Suprapubic skin (tissue), 4 donors: Measurements from ENCODE around the gene DNMBP. TPM values are rescaled to one million over a fixed set of nuclear protein-coding genes. Genes with fewer than 3 reads are reported as not detected.
A peak's percentile ranks its signal among the peaks of the same experiment; 100 is the strongest.
"Not testable (repeated sequence)": the region's sequence is repeated elsewhere in the genome, so short reads cannot be mapped to it uniquely, and the experiment has no call there.

Experiments
- DNase-seq, 2 donors: peaks; one replicate each; pipeline ENCODE4 v3.0.0-alpha.2; 2019; ENCODE audit warnings: low spot score in 2 of 2
- H3K27ac ChIP-seq: fragments of 200-600 bp; sonication (generic); one replicate; pipeline ENCODE4 v1.5.1; 2019
- H3K27me3 ChIP-seq: fragments of 200-600 bp; sonication (generic); one replicate; pipeline ENCODE4 v1.5.1; 2019
- H3K36me3 ChIP-seq: fragments of 200-600 bp; sonication (generic); one replicate; pipeline ENCODE4 v1.5.1; 2019
- H3K4me1 ChIP-seq: fragments of 200-600 bp; sonication (generic); one replicate; pipeline ENCODE4 v1.5.1; 2019
- H3K4me3 ChIP-seq: fragments of 200-600 bp; sonication (generic); one replicate; pipeline ENCODE4 v1.5.1; 2019; ENCODE audit warnings: mild to moderate bottlenecking
- H3K9me3 ChIP-seq: fragments of 200-600 bp; sonication (generic); one replicate; pipeline ENCODE4 v1.5.1; 2019
- EP300 ChIP-seq: sonication (generic); formaldehyde crosslinking; IDR thresholded peaks from one replicate; pipeline ENCODE4 v1.6.1; 2017; ENCODE audit warnings: antibody characterized with exemption
- POLR2A ChIP-seq, 2 donors: fragments of 450-650 bp; IDR thresholded peaks; one replicate each; pipeline ENCODE4 v1.6.1; 2017; ENCODE audit warnings: antibody characterized with exemption in 2 of 2, mild to moderate bottlenecking in 2 of 2, moderate library complexity in 2 of 2
- POLR2AphosphoS5 ChIP-seq, 3 donors: sonication (generic); formaldehyde crosslinking; IDR thresholded peaks; one replicate each; pipeline ENCODE4 v1.6.1; 2017; ENCODE audit warnings: antibody characterized with exemption in 3 of 3
- WGBS: methylation state at CpG from one replicate; pipeline ENCODE4 v1.1.5; 2018; 5-methylcytosine and 5-hydroxymethylcytosine counted together
- total RNA-seq, 4 donors: library from RNA; depleted of rRNA; stranded (reverse); fragments of >200 nt; gene quantifications; one replicate each; pipeline ENCODE4 v1.1.0, GENCODE V29; 2016
- TF ChIP-seq, protein P1 (sequence below), 2 donors: fragments of 200-600 bp in 1 of 2; fragments of 450-650 bp in 1 of 2; sonication (generic) in 1 of 2; IDR thresholded peaks; one replicate each; pipeline ENCODE4 v1.5.1; 2016 to 2019; ENCODE audit warnings: antibody characterized with exemption in 2 of 2, mild to moderate bottlenecking in 1 of 2, moderate library complexity in 1 of 2

The DNMBP gene
- total RNA-seq, 4 donors from 2014 or later = 43.4 to 89.6 (median 52.3) TPM

DNA sequence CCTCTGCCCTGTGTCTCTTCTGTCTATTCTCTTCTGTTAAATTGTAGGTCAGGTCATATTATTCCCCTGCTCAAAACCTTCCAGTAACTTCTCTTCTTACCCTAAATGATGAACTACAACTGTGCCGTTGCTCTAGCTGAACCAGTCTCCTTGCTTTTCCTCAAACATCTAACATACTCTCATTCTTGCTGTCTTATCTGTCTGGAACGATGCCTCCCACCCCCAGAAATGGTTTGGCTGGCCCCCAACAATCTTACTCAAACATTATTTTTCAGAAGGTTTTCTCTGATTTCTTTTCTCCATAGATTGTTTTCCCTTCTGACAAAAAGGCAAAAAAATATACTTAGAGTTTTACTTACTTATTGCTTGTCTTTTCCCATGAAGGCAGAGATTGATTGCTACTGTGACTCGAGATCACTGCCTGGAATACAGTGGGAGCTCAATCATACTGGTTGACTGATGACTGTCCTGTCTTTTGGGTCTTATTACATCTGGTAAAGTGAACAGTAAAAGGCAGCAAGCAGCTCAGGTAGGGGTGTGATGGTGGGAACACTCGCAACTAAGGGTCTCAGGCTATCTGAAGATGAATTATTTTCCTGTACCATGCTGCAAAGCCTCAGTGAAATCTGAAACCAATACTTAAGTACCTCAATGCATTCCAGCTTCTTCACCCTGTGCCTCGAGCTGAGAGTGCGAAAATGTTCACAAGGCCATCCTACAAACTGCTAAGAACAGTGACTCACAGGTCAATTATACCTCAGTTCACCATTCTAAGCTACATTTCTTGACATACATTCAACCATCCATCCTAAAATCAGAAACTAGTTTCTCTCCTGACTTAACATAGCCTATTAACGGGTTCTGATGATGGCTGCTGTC, 67.6 kb downstream of the DNMBP start:
- H3K9me3 ChIP-seq = no peaks in the 10 kb centered on the region
- peaks cover 29% of the 10 kb centered on the region for H3K4me1 ChIP-seq
- peaks cover 5% of the 10 kb centered on the region for H3K36me3 ChIP-seq
- DNase-seq = no peak
- 74% methylated on average over 7 of the region's 7 CpGs for WGBS
- no peak overlapping the region for H3K27ac ChIP-seq
- H3K4me3 ChIP-seq = no peak overlapping the region
- no peaks in the 10 kb centered on the region for H3K27me3 ChIP-seq
- TF ChIP-seq POLR2A (IDR thresholded peaks at IDR 0.05) (no peak), EP300 (no peak), POLR2AphosphoS5 (IDR thresholded peaks at IDR 0.05) (no peak)
- TF ChIP-seq, protein P1, sequence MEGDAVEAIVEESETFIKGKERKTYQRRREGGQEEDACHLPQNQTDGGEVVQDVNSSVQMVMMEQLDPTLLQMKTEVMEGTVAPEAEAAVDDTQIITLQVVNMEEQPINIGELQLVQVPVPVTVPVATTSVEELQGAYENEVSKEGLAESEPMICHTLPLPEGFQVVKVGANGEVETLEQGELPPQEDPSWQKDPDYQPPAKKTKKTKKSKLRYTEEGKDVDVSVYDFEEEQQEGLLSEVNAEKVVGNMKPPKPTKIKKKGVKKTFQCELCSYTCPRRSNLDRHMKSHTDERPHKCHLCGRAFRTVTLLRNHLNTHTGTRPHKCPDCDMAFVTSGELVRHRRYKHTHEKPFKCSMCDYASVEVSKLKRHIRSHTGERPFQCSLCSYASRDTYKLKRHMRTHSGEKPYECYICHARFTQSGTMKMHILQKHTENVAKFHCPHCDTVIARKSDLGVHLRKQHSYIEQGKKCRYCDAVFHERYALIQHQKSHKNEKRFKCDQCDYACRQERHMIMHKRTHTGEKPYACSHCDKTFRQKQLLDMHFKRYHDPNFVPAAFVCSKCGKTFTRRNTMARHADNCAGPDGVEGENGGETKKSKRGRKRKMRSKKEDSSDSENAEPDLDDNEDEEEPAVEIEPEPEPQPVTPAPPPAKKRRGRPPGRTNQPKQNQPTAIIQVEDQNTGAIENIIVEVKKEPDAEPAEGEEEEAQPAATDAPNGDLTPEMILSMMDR (IDR thresholded peaks at IDR 0.05) = no peak

DNA sequence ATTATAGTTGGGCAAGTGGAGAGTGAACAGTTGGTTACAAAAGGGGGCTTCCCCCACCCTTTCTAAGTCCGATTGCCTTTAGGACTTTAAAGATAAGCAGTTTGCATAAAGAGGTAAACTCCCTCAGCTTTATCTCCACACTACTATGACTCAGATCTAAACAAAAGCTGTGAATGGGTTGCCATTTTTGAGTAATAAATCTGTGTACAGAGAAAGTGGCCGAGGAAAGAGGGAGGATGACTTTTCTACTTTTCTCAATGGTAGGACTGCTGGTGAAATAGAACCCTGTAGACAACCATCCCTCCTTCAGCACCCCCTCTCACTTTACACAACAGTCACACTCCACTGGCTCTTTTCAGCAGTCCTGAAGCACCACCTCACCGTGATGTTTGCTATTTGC, 71.2 kb downstream of the DNMBP start:
- H3K27me3 ChIP-seq = no peaks in the 10 kb centered on the region
- TF ChIP-seq EP300 (no peak), POLR2A (IDR thresholded peaks at IDR 0.05) (no peak), POLR2AphosphoS5 (IDR thresholded peaks at IDR 0.05) (no peak)
- TF ChIP-seq, protein P1 (IDR thresholded peaks at IDR 0.05) = no peak
- DNase-seq = no peak
- H3K9me3 ChIP-seq = no peaks in the 10 kb centered on the region
- no peak overlapping the region for H3K4me3 ChIP-seq
- no peaks in the 10 kb centered on the region for H3K4me1 ChIP-seq
- no peak overlapping the region for H3K27ac ChIP-seq
- WGBS = 67% methylated on average over 3 of the region's 3 CpGs
- H3K36me3 ChIP-seq = peaks cover 5% of the 10 kb centered on the region

DNA sequence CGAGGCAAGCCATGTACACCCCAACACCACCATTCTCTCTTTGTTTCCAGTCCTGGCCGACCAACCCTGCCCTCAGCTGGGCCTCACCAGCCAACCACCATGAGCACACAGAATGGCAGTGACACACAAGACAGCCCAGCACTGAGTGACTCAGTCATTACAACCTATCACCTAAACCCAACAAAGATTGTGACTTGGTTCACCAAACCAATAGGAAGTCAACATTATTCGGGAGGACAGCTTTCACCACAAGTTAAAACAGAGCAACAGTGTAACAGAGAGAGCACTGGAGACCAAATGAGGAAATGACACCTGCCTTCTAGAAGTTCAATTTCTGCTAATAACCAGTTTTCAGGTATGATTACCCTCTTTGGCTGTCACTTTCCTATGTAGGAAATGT, 72.1 kb downstream of the DNMBP start:
- TF ChIP-seq EP300 (no peak), POLR2A (IDR thresholded peaks at IDR 0.05) (no peak), POLR2AphosphoS5 (IDR thresholded peaks at IDR 0.05) (no peak)
- TF ChIP-seq, protein P1 (IDR thresholded peaks at IDR 0.05) = no peak
- no peak overlapping the region for H3K27ac ChIP-seq
- H3K27me3 ChIP-seq = no peaks in the 10 kb centered on the region
- H3K9me3 ChIP-seq = no peaks in the 10 kb centered on the region
- no peak for DNase-seq
- H3K36me3 ChIP-seq = peaks cover 5% of the 10 kb centered on the region
- no peak overlapping the region for H3K4me3 ChIP-seq
- H3K4me1 ChIP-seq = no peaks in the 10 kb centered on the region
- WGBS = 95% methylated on average over 3 of the region's 3 CpGs

DNA sequence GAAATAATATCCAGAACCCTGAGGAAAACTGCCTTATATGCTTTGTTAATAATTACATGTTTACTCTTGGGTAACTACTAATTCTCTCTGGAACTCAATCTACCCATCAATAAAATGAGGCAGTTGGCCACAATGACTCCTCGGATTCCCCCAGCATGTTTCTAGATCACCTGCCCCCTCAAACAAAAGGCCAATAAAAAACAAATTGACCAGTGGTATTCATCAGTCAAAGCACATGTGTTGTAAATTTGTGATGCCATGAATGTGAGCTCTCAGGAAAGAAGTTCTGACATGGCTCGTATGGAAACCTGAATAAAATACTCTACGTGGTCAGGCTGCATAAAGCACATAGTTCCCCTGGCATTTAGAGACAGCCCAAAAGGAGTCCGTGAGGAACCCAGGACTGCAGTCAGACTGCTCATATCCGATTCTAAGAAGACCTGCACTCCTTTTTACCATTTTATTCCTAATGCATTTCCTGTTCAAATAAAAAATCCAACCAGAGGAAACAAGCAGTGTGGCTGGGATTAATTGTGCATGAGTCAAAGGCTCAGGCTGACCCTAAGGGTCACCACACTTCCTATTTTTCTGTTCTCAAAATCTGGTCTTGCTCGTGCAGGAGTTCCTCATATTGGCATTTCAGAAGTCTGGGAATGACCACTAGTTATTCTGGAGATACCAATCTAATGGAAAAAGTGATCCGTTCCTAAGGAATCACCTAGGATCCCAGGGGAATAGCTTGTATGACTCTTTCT, 77.4 kb downstream of the DNMBP start:
- H3K9me3 ChIP-seq, H3K36me3 ChIP-seq, H3K27me3 ChIP-seq, DNase-seq, H3K4me3 ChIP-seq: not testable (repeated sequence)
- Histone ChIP-seq H3K27ac (peak overlapping the region; percentile 76), H3K4me1 (peaks cover 41% of the 10 kb centered on the region)
- 85% methylated on average over 4 of the region's 7 CpGs for WGBS

DNA sequence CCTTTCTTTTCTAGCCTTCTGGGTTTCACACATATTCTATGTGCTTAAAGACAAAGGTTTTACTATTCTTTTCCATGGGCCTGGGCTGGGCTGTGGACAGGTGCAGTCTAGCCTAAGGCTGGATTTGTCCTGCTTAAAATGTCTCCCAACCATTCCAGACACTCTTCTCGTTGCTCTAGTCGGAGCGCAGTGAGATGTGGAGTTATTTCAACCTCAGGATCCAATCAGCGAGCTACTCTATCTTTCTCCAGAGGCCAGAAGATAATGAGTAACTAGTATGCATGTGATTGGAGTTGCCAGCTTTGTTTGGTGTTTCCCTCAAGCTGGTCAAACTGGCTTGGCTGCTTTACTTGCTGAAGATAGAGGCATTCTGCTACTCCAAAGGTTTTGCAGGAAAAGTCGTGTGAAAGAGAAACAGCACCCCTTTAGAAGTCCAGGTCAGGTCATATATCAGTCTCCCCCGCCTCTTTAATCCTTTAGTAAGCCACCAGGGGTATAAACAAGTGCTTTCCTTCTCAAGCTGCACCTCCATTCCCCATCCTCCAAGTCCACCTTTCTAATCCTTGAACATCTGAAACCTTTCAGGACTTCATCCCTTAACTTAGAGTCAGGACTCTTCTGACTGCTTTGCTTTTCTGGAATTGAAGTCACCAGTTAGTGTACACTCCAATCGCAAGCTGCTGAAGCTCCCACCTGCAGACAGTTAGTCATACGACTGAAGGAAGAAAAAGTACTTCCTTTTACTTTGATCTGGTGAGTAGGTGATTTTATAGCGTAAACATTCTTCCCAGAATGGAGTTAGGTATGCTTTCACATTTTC, 78.8 kb downstream of the DNMBP start:
- Histone ChIP-seq H3K9me3 (no peaks in the 10 kb centered on the region), H3K27ac (peak overlapping the region; percentile 76), H3K36me3 (no peaks in the 10 kb centered on the region), H3K4me3 (peak overlapping the region; percentile 23), H3K4me1 (peaks cover 55% of the 10 kb centered on the region), H3K27me3 (no peaks in the 10 kb centered on the region)
- 54% methylated on average over 9 of the region's 9 CpGs for WGBS
- no peak for TF ChIP-seq POLR2A (IDR thresholded peaks at IDR 0.05)
- TF ChIP-seq POLR2AphosphoS5 (IDR thresholded peaks at IDR 0.05) = no peak
- TF ChIP-seq, protein P1 (IDR thresholded peaks at IDR 0.05) = no peak
- TF ChIP-seq EP300 = no peak
- no peak for DNase-seq
